Stimulated activated CD4-positive, alpha-beta T cell treated with anti-CD3 and anti-CD28 coated beads, Interleukin-12 subunit alpha, Interleukin-12 subunit beta, amount 100 ng/mL, for 48 hours (primary cell): ENCODE results near the gene BCL11A.
"Not testable (repeated sequence)": the region's sequence is repeated elsewhere in the genome, so short reads cannot be mapped to it uniquely, and the experiment has no call there.

Experiments
- DNase-seq, 3 donors: peaks; one replicate each; pipeline ENCODE4 v3.0.0-alpha.2; 2020; ENCODE audit warnings: low read depth in 2 of 3, low spot score in 1 of 3

The BCL11A gene

GRCh38 chr2:60439219-60439974 is 114.1 kb downstream of the BCL11A start:
- no peak for DNase-seq

GRCh38 chr2:60438653-60439052 is 114.8 kb downstream of the BCL11A start:
- DNase-seq, result no peak

GRCh38 chr2:60438131-60438530 is 115.3 kb downstream of the BCL11A start:
- DNase-seq, result no peak

- no peak for DNase-seq
These were observed 116.3 kb downstream of the BCL11A start for GRCh38 chr2:60437080-60437696.

GRCh38 chr2:60433018-60433596 is 120.3 kb downstream of the BCL11A start:
- DNase-seq, result no peak

GRCh38 chr2:60432035-60432601 is 121.3 kb downstream of the BCL11A start:
- no peak for DNase-seq

- DNase-seq, result no peak
These were observed 123.8 kb downstream of the BCL11A start for GRCh38 chr2:60429681-60430080.

GRCh38 chr2:60426880-60427279 is 126.6 kb downstream of the BCL11A start:
- no peak for DNase-seq

GRCh38 chr2:60426341-60426740 is 127.1 kb downstream of the BCL11A start:
- DNase-seq, result no peak

GRCh38 chr2:60424233-60424632 is 129.2 kb downstream of the BCL11A start:
- DNase-seq, result no peak

- no peak for DNase-seq
These were observed 129.9 kb downstream of the BCL11A start for GRCh38 chr2:60423505-60423904.

- DNase-seq, result no peak
These were observed 130.5 kb downstream of the BCL11A start for GRCh38 chr2:60422826-60423483.

GRCh38 chr2:60417210-60417609 is 136.2 kb downstream of the BCL11A start:
- not testable (repeated sequence) for DNase-seq

- DNase-seq, result no peak
These were observed 137.0 kb downstream of the BCL11A start for GRCh38 chr2:60416221-60417008.

GRCh38 chr2:60415814-60416213 is 137.6 kb downstream of the BCL11A start:
- DNase-seq, result no peak

GRCh38 chr2:60414495-60415138 is 138.8 kb downstream of the BCL11A start:
- DNase-seq, result no peak

GRCh38 chr2:60413814-60414168 is 139.7 kb downstream of the BCL11A start:
- no peak for DNase-seq

GRCh38 chr2:60413069-60413813 is 140.2 kb downstream of the BCL11A start:
- no peak for DNase-seq

GRCh38 chr2:60412620-60413019 is 140.8 kb downstream of the BCL11A start:
- no peak for DNase-seq

GRCh38 chr2:60412027-60412426 is 141.4 kb downstream of the BCL11A start:
- DNase-seq, result no peak
